Neural progenitor cell (in vitro differentiated cells): ENCODE data around the gene AUP1. TPM values are rescaled to one million over a fixed set of nuclear protein-coding genes. Genes with fewer than 3 reads are reported as not detected.

ENCODE experiments used
- DNase-seq: peaks from one replicate; pipeline ENCODE4 v3.0.0-alpha.2; 2016; ENCODE audit warnings: low spot score
- H2AFZ ChIP-seq: fragments of 200-600 bp; sonication (generic); replicated peaks from 2 replicates; pipeline ENCODE4 v1.6.1; 2016; ENCODE audit warnings: antibody characterized with exemption
- H3F3A ChIP-seq: fragments of 200-600 bp; sonication (generic); 2 replicates; pipeline ENCODE4 v1.6.1; 2016; ENCODE audit warnings: antibody characterized with exemption, low read depth
- H3K27ac ChIP-seq: fragments of 200-600 bp; sonication (generic); 2 replicates; pipeline ENCODE4 v1.5.1; 2016; ENCODE audit warnings: mild to moderate bottlenecking
- H3K27me3 ChIP-seq: fragments of 200-600 bp; sonication (generic); 2 replicates; pipeline ENCODE4 v1.6.1; 2016; ENCODE audit warnings: mild to moderate bottlenecking, moderate library complexity
- H3K36me3 ChIP-seq: fragments of 200-600 bp; sonication (generic); 2 replicates; pipeline ENCODE4 v1.5.1; 2016
- H3K4me1 ChIP-seq: fragments of 200-600 bp; sonication (generic); 2 replicates; pipeline ENCODE4 v1.6.1; 2016; ENCODE audit warnings: mixed run types
- H3K4me2 ChIP-seq: fragments of 200-600 bp; sonication (generic); 2 replicates; pipeline ENCODE4 v1.6.1; 2016
- H3K4me3 ChIP-seq: fragments of 200-600 bp; sonication (generic); 2 replicates; pipeline ENCODE4 v1.5.1; 2016
- H3K79me2 ChIP-seq: fragments of 200-600 bp; sonication (generic); 2 replicates; pipeline ENCODE4 v1.6.1; 2016; ENCODE audit warnings: low read depth
- H3K9ac ChIP-seq: fragments of 200-600 bp; sonication (generic); 2 replicates; pipeline ENCODE4 v1.6.1; 2016
- H3K9me3 ChIP-seq: fragments of 200-600 bp; sonication (generic); 2 replicates; pipeline ENCODE4 v1.5.1; 2016; ENCODE audit warnings: low read depth
- H4K20me1 ChIP-seq: fragments of 200-600 bp; sonication (generic); 2 replicates; pipeline ENCODE4 v1.6.1; 2016; ENCODE audit warnings: low read depth
- H3K27ac Mint-ChIP-seq: 3 replicates; pipeline ENCODE4 v1.8.0; 2021; ENCODE audit warnings: mixed read lengths
- H3K27me3 Mint-ChIP-seq: 2 replicates; pipeline ENCODE4 v1.8.0; 2022; ENCODE audit warnings: low read depth, mild to moderate bottlenecking, inconsistent platforms, moderate library complexity, mixed read lengths; ENCODE audit not compliant: insufficient read depth
- H3K36me3 Mint-ChIP-seq: 3 replicates; pipeline ENCODE4 v1.8.0; 2021; ENCODE audit warnings: mixed read lengths
- H3K4me1 Mint-ChIP-seq: 3 replicates; pipeline ENCODE4 v1.8.0; 2021; ENCODE audit warnings: mixed read lengths
- H3K4me3 Mint-ChIP-seq: 3 replicates; pipeline ENCODE4 v1.8.0; 2021; ENCODE audit warnings: mild to moderate bottlenecking, moderate library complexity, mixed read lengths
- H3K9me3 Mint-ChIP-seq: 3 replicates; pipeline ENCODE4 v1.8.0; 2020; ENCODE audit warnings: mixed read lengths
- EZH2 ChIP-seq: fragments of 200-600 bp; sonication (generic); IDR thresholded peaks from 2 replicates; pipeline ENCODE4 v1.6.1; 2017; ENCODE audit warnings: antibody characterized with exemption, mild to moderate bottlenecking, moderate library complexity
- EZH2phosphoT487 ChIP-seq: fragments of 200-600 bp; sonication (generic); IDR thresholded peaks from 2 replicates; pipeline ENCODE4 v1.6.1; 2017; ENCODE audit warnings: antibody characterized with exemption
- total RNA-seq: library from RNA; depleted of rRNA; stranded (reverse); fragments of >200 nt; gene quantifications from 2 replicates; pipeline ENCODE4 v1.2.3, GENCODE V29; 2015; ENCODE audit warnings: low replicate concordance
- TF ChIP-seq, protein P1 (sequence below): fragments of 200-600 bp; sonication (generic); IDR thresholded peaks from 2 replicates; pipeline ENCODE4 v1.5.1; 2017; ENCODE audit warnings: antibody characterized with exemption, mild to moderate bottlenecking

The AUP1 gene
- total RNA-seq, 1 donor from 2014 or later, result 47.9 TPM

DNA sequence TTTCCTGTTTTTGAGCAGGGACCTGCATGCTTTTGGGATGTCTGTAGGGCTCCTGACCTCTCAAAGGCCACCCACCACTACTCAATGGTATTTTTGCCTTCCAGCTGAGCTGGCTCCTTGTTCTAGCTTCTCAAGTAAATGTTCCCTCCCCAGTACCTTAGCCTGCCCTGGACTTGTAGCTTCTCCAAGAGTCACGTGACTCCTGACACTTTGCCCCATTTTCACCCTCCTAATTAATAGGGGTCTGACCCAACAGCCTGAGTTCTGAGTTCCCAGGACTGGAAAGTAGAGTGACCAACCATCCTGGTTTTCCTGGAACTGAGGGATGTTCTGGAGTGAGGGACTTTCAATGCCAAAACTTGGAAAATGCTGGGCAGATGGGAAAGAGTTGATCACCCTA is 34.1 kb downstream of the AUP1 start:
- peaks cover 18% of the 10 kb centered on the region for H3K4me1 Mint-ChIP-seq
- peaks cover 16% of the 10 kb centered on the region for H3K36me3 Mint-ChIP-seq
- no peak overlapping the region for H3K27ac Mint-ChIP-seq
- Histone ChIP-seq H3F3A (peaks cover 31% of the 10 kb centered on the region), H3K79me2 (no peaks in the 10 kb centered on the region), H3K9me3 (no peaks in the 10 kb centered on the region), H3K36me3 (no peaks in the 10 kb centered on the region), H3K4me2 (no peak overlapping the region), H3K4me1 (peaks cover 19% of the 10 kb centered on the region), H2AFZ (no peak overlapping the region), H3K9ac (no peak overlapping the region), H4K20me1 (peaks cover 22% of the 10 kb centered on the region), H3K27me3 (peaks cover 64% of the 10 kb centered on the region), H3K27ac (no peak overlapping the region), H3K4me3 (no peak overlapping the region)
- no peak overlapping the region for H3K4me3 Mint-ChIP-seq
- peaks cover 45% of the 10 kb centered on the region for H3K27me3 Mint-ChIP-seq
- H3K9me3 Mint-ChIP-seq, result no peaks in the 10 kb centered on the region
- TF ChIP-seq EZH2, result no peak
- TF ChIP-seq, protein P1, sequence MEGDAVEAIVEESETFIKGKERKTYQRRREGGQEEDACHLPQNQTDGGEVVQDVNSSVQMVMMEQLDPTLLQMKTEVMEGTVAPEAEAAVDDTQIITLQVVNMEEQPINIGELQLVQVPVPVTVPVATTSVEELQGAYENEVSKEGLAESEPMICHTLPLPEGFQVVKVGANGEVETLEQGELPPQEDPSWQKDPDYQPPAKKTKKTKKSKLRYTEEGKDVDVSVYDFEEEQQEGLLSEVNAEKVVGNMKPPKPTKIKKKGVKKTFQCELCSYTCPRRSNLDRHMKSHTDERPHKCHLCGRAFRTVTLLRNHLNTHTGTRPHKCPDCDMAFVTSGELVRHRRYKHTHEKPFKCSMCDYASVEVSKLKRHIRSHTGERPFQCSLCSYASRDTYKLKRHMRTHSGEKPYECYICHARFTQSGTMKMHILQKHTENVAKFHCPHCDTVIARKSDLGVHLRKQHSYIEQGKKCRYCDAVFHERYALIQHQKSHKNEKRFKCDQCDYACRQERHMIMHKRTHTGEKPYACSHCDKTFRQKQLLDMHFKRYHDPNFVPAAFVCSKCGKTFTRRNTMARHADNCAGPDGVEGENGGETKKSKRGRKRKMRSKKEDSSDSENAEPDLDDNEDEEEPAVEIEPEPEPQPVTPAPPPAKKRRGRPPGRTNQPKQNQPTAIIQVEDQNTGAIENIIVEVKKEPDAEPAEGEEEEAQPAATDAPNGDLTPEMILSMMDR, result no peak
- TF ChIP-seq EZH2phosphoT487, result no peak
- no peak for DNase-seq

DNA sequence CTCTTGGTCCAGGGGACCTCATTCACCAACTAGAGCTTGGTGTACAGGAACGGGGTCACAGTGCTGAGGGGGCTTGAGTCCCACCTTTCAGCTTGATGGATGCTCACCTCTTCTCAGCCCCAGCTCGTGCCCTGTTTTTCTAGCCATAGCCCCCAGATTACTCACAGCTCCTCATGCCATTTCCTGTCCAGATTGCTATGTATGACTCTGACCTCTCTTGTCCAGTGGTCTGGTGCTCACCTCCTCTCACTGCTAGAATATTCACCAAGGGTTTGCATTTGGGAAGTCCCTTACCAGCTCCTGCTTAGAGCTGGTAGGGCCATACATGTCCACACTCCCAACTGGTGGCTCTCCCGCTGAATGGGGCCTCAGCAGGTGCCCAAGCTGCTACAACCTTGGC is 36.0 kb downstream of the AUP1 start:
- Histone ChIP-seq H3K9ac (no peak overlapping the region), H3K36me3 (no peaks in the 10 kb centered on the region), H3K27me3 (peaks cover 45% of the 10 kb centered on the region), H3K27ac (no peak overlapping the region), H3F3A (peaks cover 14% of the 10 kb centered on the region), H4K20me1 (peaks cover 7% of the 10 kb centered on the region), H3K4me3 (no peak overlapping the region), H3K9me3 (no peaks in the 10 kb centered on the region), H3K4me1 (peaks cover 7% of the 10 kb centered on the region), H3K79me2 (no peaks in the 10 kb centered on the region), H3K4me2 (no peak overlapping the region), H2AFZ (no peak overlapping the region)
- peaks cover 21% of the 10 kb centered on the region for H3K36me3 Mint-ChIP-seq
- DNase-seq, result no peak
- no peak overlapping the region for H3K4me3 Mint-ChIP-seq
- no peak overlapping the region for H3K27ac Mint-ChIP-seq
- no peak for TF ChIP-seq EZH2
- TF ChIP-seq, protein P1, result no peak
- TF ChIP-seq EZH2phosphoT487, result no peak
- H3K9me3 Mint-ChIP-seq, result no peaks in the 10 kb centered on the region
- H3K27me3 Mint-ChIP-seq, result peaks cover 27% of the 10 kb centered on the region
- peaks cover 8% of the 10 kb centered on the region for H3K4me1 Mint-ChIP-seq

DNA sequence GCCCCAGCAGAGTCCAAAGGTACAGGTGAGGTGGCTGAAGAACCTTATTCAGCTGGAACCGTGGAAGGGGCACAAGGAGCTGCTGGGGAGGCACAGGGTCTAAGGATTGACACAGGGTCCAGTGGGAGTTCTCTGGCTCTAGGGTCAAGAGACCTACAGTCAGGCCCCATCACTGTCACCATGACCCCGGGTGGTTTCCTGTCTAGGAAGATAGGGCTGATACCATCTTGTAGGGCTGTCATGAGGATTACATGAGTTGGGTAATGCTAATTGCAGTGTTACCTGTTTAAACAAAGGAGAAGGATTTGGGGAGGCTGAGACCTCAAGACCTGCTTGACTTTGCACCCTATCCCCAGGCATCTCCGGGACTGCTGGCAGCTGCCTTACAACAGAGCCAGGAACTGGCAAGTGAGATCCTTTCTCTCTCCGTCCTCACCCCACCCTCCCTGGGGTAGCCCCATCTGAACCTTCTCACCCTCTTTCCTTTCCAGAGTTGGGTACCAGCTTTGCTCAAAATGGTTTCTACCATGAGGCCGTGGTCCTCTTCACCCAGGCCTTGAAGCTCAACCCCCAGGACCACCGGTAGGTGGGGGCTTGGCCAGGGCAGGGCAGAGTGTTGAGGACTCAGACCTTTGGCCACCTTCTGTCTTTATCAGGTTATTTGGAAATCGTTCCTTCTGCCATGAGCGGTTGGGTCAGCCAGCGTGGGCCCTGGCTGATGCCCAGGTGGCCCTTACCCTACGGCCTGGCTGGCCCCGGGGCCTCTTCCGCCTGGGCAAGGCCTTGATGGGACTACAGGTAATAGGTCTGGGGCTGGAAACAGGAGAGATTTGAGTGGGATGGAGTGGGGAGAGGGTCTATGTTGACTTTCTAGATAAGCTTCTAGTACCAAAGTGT is 37.6 kb downstream of the AUP1 start:
- DNase-seq, result no peak
- Histone ChIP-seq H3K79me2 (no peaks in the 10 kb centered on the region), H3K4me3 (no peak overlapping the region), H3K4me1 (no peaks in the 10 kb centered on the region), H4K20me1 (peaks cover 4% of the 10 kb centered on the region), H3K27ac (no peak overlapping the region), H3F3A (no peaks in the 10 kb centered on the region), H3K4me2 (no peak overlapping the region), H2AFZ (no peak overlapping the region), H3K36me3 (no peaks in the 10 kb centered on the region), H3K27me3 (peaks cover 29% of the 10 kb centered on the region), H3K9me3 (no peaks in the 10 kb centered on the region), H3K9ac (no peak overlapping the region)
- Mint-ChIP-seq H3K4me1 (no peaks in the 10 kb centered on the region), H3K36me3 (peaks cover 22% of the 10 kb centered on the region), H3K4me3 (no peak overlapping the region), H3K27ac (no peak overlapping the region), H3K27me3 (peaks cover 13% of the 10 kb centered on the region), H3K9me3 (no peaks in the 10 kb centered on the region)
- TF ChIP-seq, protein P1, result no peak
- no peak for TF ChIP-seq EZH2
- no peak for TF ChIP-seq EZH2phosphoT487
